SK-N-SH (cell line): ENCODE results near the gene SYT7. TPM values are rescaled to one million over a fixed set of nuclear protein-coding genes. Genes with fewer than 3 reads are reported as not detected.
A peak's percentile ranks its signal among the peaks of the same experiment; 100 is the strongest.

Experiments
- CTCF ChIA-PET: fragments of 300-600, 350-600 bp; formaldehyde crosslinking; extraction: SDS; loops from one replicate; lab custom pipeline; 2021; lab: Yijun Ruan, JAX
- POLR2A ChIA-PET: fragments of 350-600 bp; sonication (Branson Sonifier 250); formaldehyde crosslinking; extraction: SDS; loops from one replicate; lab custom pipeline; 2020; ENCODE audit warnings: antibody characterized with exemption, inconsistent platforms; lab: Yijun Ruan, JAX
- DNase-seq: peaks from one replicate; pipeline ENCODE4 v3.0.0; 2012
- H2AFZ ChIP-seq: fragments of 200-600 bp; sonication (generic); 2 replicates; pipeline ENCODE4 v1.8.1; 2016; ENCODE audit warnings: antibody characterized with exemption, mild to moderate bottlenecking, low read depth
- H3F3A ChIP-seq: fragments of 200-600 bp; sonication (generic); replicated peaks from 2 replicates; pipeline ENCODE3; 2016; ENCODE audit warnings: antibody characterized with exemption, mild to moderate bottlenecking; ENCODE audit not compliant: insufficient read depth
- H3K27ac ChIP-seq, 2 experiments: fragments of 200-500 bp in 1 of 2; fragments of 200-600 bp in 1 of 2; sonication (Bioruptor generic) in 1 of 2; sonication (generic), shearing (Covaris generic) in 1 of 2; 2 replicates each; pipeline versions ENCODE4 v1.5.1 to v1.6.1; 2014 to 2016; ENCODE audit warnings: low read depth in 2 of 2, inconsistent platforms in 1 of 2, low read length in 1 of 2, mild to moderate bottlenecking in 1 of 2, mixed read lengths in 1 of 2
- H3K27me3 ChIP-seq: fragments of 200-600 bp; sonication (generic), shearing (Covaris generic); 2 replicates; pipeline ENCODE4 v1.6.1; 2016; ENCODE audit warnings: mixed run types; ENCODE audit not compliant: insufficient read depth
- H3K36me3 ChIP-seq, 2 experiments: fragments of 200-500 bp in 1 of 2; fragments of 200-600 bp in 1 of 2; sonication (Bioruptor generic) in 1 of 2; sonication (generic) in 1 of 2; replicated peaks in 1 of 2; 2 replicates each; pipeline versions ENCODE3 to v1.5.1; 2014 to 2016; ENCODE audit warnings: low read length in 1 of 2, mild to moderate bottlenecking in 1 of 2; ENCODE audit not compliant: insufficient read depth in 2 of 2, control insufficient read depth in 1 of 2
- H3K4me1 ChIP-seq, 2 experiments: fragments of 200-500 bp in 1 of 2; fragments of 200-600 bp in 1 of 2; sonication (Bioruptor generic) in 1 of 2; sonication (generic), shearing (Covaris generic) in 1 of 2; 2 replicates each; pipeline versions ENCODE4 v1.5.1 to v1.6.1; 2014 to 2016; ENCODE audit warnings: low read depth in 1 of 2, low read length in 1 of 2, mixed run types in 1 of 2; ENCODE audit not compliant: insufficient read depth in 2 of 2, control insufficient read depth in 1 of 2
- H3K4me2 ChIP-seq: fragments of 200-600 bp; sonication (generic), shearing (Covaris generic); 2 replicates; pipeline ENCODE4 v1.6.1; 2017; ENCODE audit warnings: mixed run types
- H3K4me3 ChIP-seq, 2 experiments: fragments of 200-500 bp in 1 of 2; fragments of 200-600 bp in 1 of 2; sonication (Bioruptor generic) in 1 of 2; sonication (generic), shearing (Covaris generic) in 1 of 2; 2 replicates each; pipeline versions ENCODE4 v1.5.1 to v1.8.1; 2014 to 2016; ENCODE audit warnings: low read depth in 2 of 2, inconsistent platforms in 1 of 2, low read length in 1 of 2, mild to moderate bottlenecking in 1 of 2, mixed read lengths in 1 of 2, moderate library complexity in 1 of 2
- H3K79me2 ChIP-seq: fragments of 200-600 bp; sonication (generic); 2 replicates; pipeline ENCODE4 v1.8.1; 2017; ENCODE audit warnings: mild to moderate bottlenecking; ENCODE audit not compliant: insufficient read depth
- H3K9ac ChIP-seq: fragments of 200-600 bp; sonication (generic); 2 replicates; pipeline ENCODE4 v1.6.1; 2017; ENCODE audit warnings: mixed run types
- H3K9me2 ChIP-seq: fragments of 200-600 bp; sonication (generic); 2 replicates; pipeline ENCODE4 v1.6.1; 2017; ENCODE audit warnings: mixed run types
- H3K9me3 ChIP-seq: fragments of 200-600 bp; sonication (generic); 2 replicates; pipeline ENCODE4 v1.6.1; 2017; ENCODE audit warnings: mixed run types, mild to moderate bottlenecking, moderate library complexity
- H4K20me1 ChIP-seq: fragments of 200-600 bp; sonication (generic); 2 replicates; pipeline ENCODE4 v1.6.1; 2017; ENCODE audit warnings: mild to moderate bottlenecking, mixed run types; ENCODE audit not compliant: insufficient read depth
- CHD2 ChIP-seq: fragments of 150-350 bp; IDR thresholded peaks from 2 replicates; pipeline ENCODE4 v1.6.1; 2018; ENCODE audit warnings: low read length; ENCODE audit not compliant: partially characterized antibody
- ELF1 ChIP-seq: IDR thresholded peaks from 2 replicates; pipeline ENCODE4 v1.4.0; 2012
- EP300 ChIP-seq, 2 experiments: IDR thresholded peaks; 2 replicates each; pipeline versions ENCODE4 v1.4.0 to v1.6.1; 2012; ENCODE audit warnings: borderline replicate concordance in 1 of 2, low read depth in 1 of 2, low read length in 1 of 2
- FOSL2 ChIP-seq: IDR thresholded peaks from 2 replicates; pipeline ENCODE4 v1.4.0; 2012; ENCODE audit warnings: low read depth, mild to moderate bottlenecking, moderate library complexity, borderline replicate concordance
- FOXJ3 ChIP-seq: sonication (generic); formaldehyde crosslinking; IDR thresholded peaks from 2 replicates; pipeline ENCODE4 v1.5.1; 2020; ENCODE audit warnings: mild to moderate bottlenecking, missing genetic modification reagents
- FOXM1 ChIP-seq: IDR thresholded peaks from 2 replicates; pipeline ENCODE4 v1.4.0; 2012; ENCODE audit warnings: low read depth, mild to moderate bottlenecking
- GABPA ChIP-seq: IDR thresholded peaks from 2 replicates; pipeline ENCODE4 v1.4.0; 2012; ENCODE audit warnings: low read depth, mild to moderate bottlenecking
- IRF3 ChIP-seq: fragments of 150-350 bp; IDR thresholded peaks from 2 replicates; pipeline ENCODE4 v1.6.1; 2016; ENCODE audit warnings: mild to moderate bottlenecking, low read depth, low read length
- MXI1 ChIP-seq: IDR thresholded peaks from 2 replicates; pipeline ENCODE4 v1.6.1; 2012; ENCODE audit warnings: mild to moderate bottlenecking, low read depth, low read length, improper control_type of control experiment
- NFIC ChIP-seq: IDR thresholded peaks from 2 replicates; pipeline ENCODE4 v1.4.0; 2012; ENCODE audit warnings: borderline replicate concordance
- PBX3 ChIP-seq: IDR thresholded peaks from 2 replicates; pipeline ENCODE4; 2012
- POLR2AphosphoS5 ChIP-seq: IDR thresholded peaks from 2 replicates; pipeline ENCODE4 v1.6.1; 2012; ENCODE audit warnings: low read depth, low read length
- RAD21 ChIP-seq: IDR thresholded peaks from 2 replicates; pipeline ENCODE4 v1.6.1; 2012; ENCODE audit warnings: mild to moderate bottlenecking, low read length
- RCOR1 ChIP-seq: fragments of 150-350 bp; IDR thresholded peaks from 2 replicates; pipeline ENCODE4 v1.6.1; 2017; ENCODE audit warnings: antibody characterized with exemption, low read length
- RXRA ChIP-seq: IDR thresholded peaks from 2 replicates; pipeline ENCODE4 v1.4.0; 2012; ENCODE audit warnings: low read depth, mild to moderate bottlenecking, borderline replicate concordance
- SIN3A ChIP-seq: IDR thresholded peaks from 2 replicates; pipeline ENCODE4 v1.6.1; 2012; ENCODE audit warnings: low read depth, mild to moderate bottlenecking, low read length, moderate library complexity, borderline replicate concordance
- SMC3 ChIP-seq: IDR thresholded peaks from 2 replicates; pipeline ENCODE4 v1.6.1; 2012; ENCODE audit warnings: low read depth, low read length, improper control_type of control experiment
- TAF1 ChIP-seq: IDR thresholded peaks from 2 replicates; pipeline ENCODE4 v1.6.1; 2012; ENCODE audit warnings: low read depth, mild to moderate bottlenecking, low read length, moderate library complexity, borderline replicate concordance
- USF1 ChIP-seq: IDR thresholded peaks from 2 replicates; pipeline ENCODE4 v1.4.0; 2012; ENCODE audit warnings: low read depth, borderline replicate concordance
- USF2 ChIP-seq: fragments of 150-350 bp; IDR thresholded peaks from 2 replicates; pipeline ENCODE4 v1.6.1; 2017; ENCODE audit warnings: antibody characterized with exemption, low read length, low read depth, borderline replicate concordance
- ZBTB33 ChIP-seq: IDR thresholded peaks from 2 replicates; pipeline ENCODE4 v1.4.0; 2012; ENCODE audit warnings: low read depth, borderline replicate concordance
- WGBS: methylation state at CpG from one replicate; pipeline ENCODE4 v1.1.6; 2017; ENCODE audit warnings: low lambda C conversion rate; 5-methylcytosine and 5-hydroxymethylcytosine counted together
- polyA plus RNA-seq, 3 experiments: library from polyadenylated mRNA; depleted of rRNA; stranded (reverse); fragments of >200 nt; gene quantifications; 2 replicates each; pipeline ENCODE4 v1.2.3, GENCODE V29; 2012

SYT7 gene
- polyA plus RNA-seq, 1 of the 3 experiments (the other 2 are of a cell fraction), result 1.1 TPM

GRCh38 chr11:61581030-61581928 lies at the start of gene SYT7 (continued):
- TF ChIP-seq USF1 (no peak), PBX3 (0 out of 2 replicates have a peak, but pooled peaks have one; percentile 20), FOXM1 (no peak), RCOR1 (peak; percentile 52), ELF1 (no peak), CHD2 (peak; percentile 63)

- TF ChIP-seq FOXJ3 (CRISPR knock-in tag), result no peak
- no peak for TF ChIP-seq RXRA
- TF ChIP-seq POLR2AphosphoS5, result no peak
- TF ChIP-seq ZBTB33, result no peak
- no peak for TF ChIP-seq FOSL2
- TF ChIP-seq MXI1, result no peak
- no peak for TF ChIP-seq TAF1
- TF ChIP-seq USF1, result no peak
- no peak for TF ChIP-seq IRF3
- no peak for TF ChIP-seq GABPA
- no peak for TF ChIP-seq USF2
- no peak for TF ChIP-seq SMC3
- TF ChIP-seq PBX3, result no peak
- TF ChIP-seq SIN3A, result no peak
- TF ChIP-seq RAD21, result no peak
- TF ChIP-seq NFIC, result no peak
- TF ChIP-seq EP300 (IDR thresholded peaks at IDR 0.05; ENCODE audit: borderline replicate concordance in 1 of 2, low read depth in 1 of 2, low read length in 1 of 2), result no peak
- TF ChIP-seq, all 33 proteins: peak for 0
- Histone ChIP-seq H3K4me2 (no peak overlapping the region), H3K36me3 (no peaks in the 10 kb centered on the region), H3K4me1 (peaks cover 0 to 15% of the 10 kb centered on the region in 2 experiments; a peak in 1 of 4 replicates), H3K27ac (no peak overlapping the region), H3K79me2 (no peaks in the 10 kb centered on the region), H2AFZ (no peak overlapping the region), H4K20me1 (no peaks in the 10 kb centered on the region), H3K27me3 (no peaks in the 10 kb centered on the region; the same call in 1 of the 2 replicates), H3F3A (no peaks in the 10 kb centered on the region), H3K4me3 (no peak overlapping the region), H3K9me3 (no peaks in the 10 kb centered on the region), H3K9ac (no peak overlapping the region), H3K9me2 (no peaks in the 10 kb centered on the region)
- ChIA-PET POLR2A (no interaction called here), CTCF (interaction anchor here (0.6 to 8.4 kb wide), 15 partner anchors 8 to 294 kb away, joined by 3 to 131 read pairs (median 9); partner anchors contain the start of genes LRRC10B and SYT7)
- no peak for DNase-seq
- WGBS, result 68% methylated on average over 10 of the region's 10 CpGs
Observed at GRCh38 chr11:61630089-61630488, 49.2 kb upstream of the SYT7 start.
